ENCODE results near the gene ANKFN1. TPM values are rescaled to one million over a fixed set of nuclear protein-coding genes. Genes with fewer than 3 reads are reported as not detected.
"Not testable (repeated sequence)": the region's sequence is repeated elsewhere in the genome, so short reads cannot be mapped to it uniquely, and the experiment has no call there.

ANKFN1 gene
- total RNA-seq, 1 experiment from 2014 or later, result 0.67 TPM

GRCh38 chr17:56325313-56326000, 172.2 kb downstream of the ANKFN1 start:
- DNase-seq (ENCODE audit: low spot score), result no peak

GRCh38 chr17:56326001-56326359, 172.7 kb downstream of the ANKFN1 start:
- no peak for DNase-seq (ENCODE audit: low spot score)

- DNase-seq (ENCODE audit: low spot score), result no peak
Measured at GRCh38 chr17:56347639-56348038, 194.4 kb downstream of the ANKFN1 start.

GRCh38 chr17:56350592-56350991, 197.3 kb downstream of the ANKFN1 start:
- no peak for DNase-seq (ENCODE audit: low spot score)

GRCh38 chr17:56351675-56352074, 198.4 kb downstream of the ANKFN1 start:
- DNase-seq (ENCODE audit: low spot score), result no peak

- peak; percentile 36 for DNase-seq (ENCODE audit: low spot score)
Measured at GRCh38 chr17:56358651-56359050, 205.4 kb downstream of the ANKFN1 start.

GRCh38 chr17:56359518-56359917, 206.2 kb downstream of the ANKFN1 start:
- no peak for DNase-seq (ENCODE audit: low spot score)

- DNase-seq (ENCODE audit: low spot score), result no peak
Measured at GRCh38 chr17:56367366-56367765, 214.1 kb downstream of the ANKFN1 start.

GRCh38 chr17:56373981-56374833, 220.9 kb downstream of the ANKFN1 start:
- DNase-seq (ENCODE audit: low spot score), result no peak

GRCh38 chr17:56389356-56389755, 236.1 kb downstream of the ANKFN1 start:
- DNase-seq (ENCODE audit: low spot score), result no peak

GRCh38 chr17:56392321-56392720, 239.0 kb downstream of the ANKFN1 start:
- no peak for DNase-seq (ENCODE audit: low spot score)

- no peak for DNase-seq (ENCODE audit: low spot score)
Measured at GRCh38 chr17:56393156-56393555, 239.9 kb downstream of the ANKFN1 start.

- no peak for DNase-seq (ENCODE audit: low spot score)
Measured at GRCh38 chr17:56395787-56396186, 242.5 kb downstream of the ANKFN1 start.

- no peak for DNase-seq (ENCODE audit: low spot score)
Measured at GRCh38 chr17:56407086-56407485, 253.8 kb downstream of the ANKFN1 start.

- DNase-seq (ENCODE audit: low spot score), result not testable (repeated sequence)
Measured at GRCh38 chr17:56412356-56412755, 259.1 kb downstream of the ANKFN1 start.

- DNase-seq (ENCODE audit: low spot score), result no peak
Measured at GRCh38 chr17:56416682-56417351, 263.5 kb downstream of the ANKFN1 start.

GRCh38 chr17:56424005-56424404, 270.7 kb downstream of the ANKFN1 start:
- DNase-seq (ENCODE audit: low spot score), result no peak

- DNase-seq (ENCODE audit: low spot score), result no peak
Measured at GRCh38 chr17:56424543-56425044, 271.3 kb downstream of the ANKFN1 start.

GRCh38 chr17:56425483-56425882, 272.2 kb downstream of the ANKFN1 start:
- no peak for DNase-seq (ENCODE audit: low spot score)

GRCh38 chr17:56426901-56427300, 273.6 kb downstream of the ANKFN1 start:
- no peak for DNase-seq (ENCODE audit: low spot score)

GRCh38 chr17:56431736-56432135, 278.5 kb downstream of the ANKFN1 start:
- DNase-seq (ENCODE audit: low spot score), result no peak

GRCh38 chr17:56432443-56432842, 279.2 kb downstream of the ANKFN1 start:
- no peak for DNase-seq (ENCODE audit: low spot score)
